IMR-90 (cell line): Measurements from ENCODE around the gene RRM1. TPM values are rescaled to one million over a fixed set of nuclear protein-coding genes. Genes with fewer than 3 reads are reported as not detected.

ENCODE experiments used
- ATAC-seq: fragments of 200-7000 bp; cut with Tn5 transposase; 2 replicates; pipeline ENCODE4 v1.9.1; 2020; ENCODE audit warnings: low read depth, mild to moderate bottlenecking, moderate library complexity
- BruUV-seq: library from RNA; stranded (reverse); fragments of 400-500 nt; replicated peaks from 2 replicates; lab custom pipeline; 2021; lab: Mats Ljungman, UMichigan
- CTCF ChIA-PET: fragments of 300-600 bp; formaldehyde crosslinking; extraction: SDS; loops from one replicate; lab custom pipeline; 2021; ENCODE audit warnings: antibody characterized with exemption; lab: Yijun Ruan, JAX
- POLR2A ChIA-PET: fragments of 300-600 bp; sonication (Branson Sonifier 250); formaldehyde crosslinking; loops from one replicate; lab custom pipeline; 2022; ENCODE audit warnings: antibody characterized with exemption; ENCODE audit not compliant: unreplicated experiment; lab: Charles Lee
- DNase-seq: peaks from one replicate; pipeline ENCODE4 v3.0.0; 2013
- H2AFZ ChIP-seq: replicated peaks from 2 replicates; pipeline ENCODE3; 2013; ENCODE audit warnings: low read length, mild to moderate bottlenecking; ENCODE audit not compliant: poor library complexity
- H2AK5ac ChIP-seq: 2 replicates; pipeline ENCODE4 v1.6.1; 2013; ENCODE audit warnings: low read depth, low read length, inconsistent platforms
- H2AK9ac ChIP-seq: replicated peaks from 2 replicates; pipeline ENCODE3; 2013; ENCODE audit warnings: mild to moderate bottlenecking, low read depth, low read length, moderate library complexity; ENCODE audit not compliant: poor library complexity
- H2BK120ac ChIP-seq: 2 replicates; pipeline ENCODE4 v1.6.1; 2013; ENCODE audit warnings: low read depth, low read length, inconsistent platforms
- H2BK15ac ChIP-seq: 3 replicates; pipeline ENCODE4 v1.6.1; 2013; ENCODE audit warnings: low read depth, low read length, inconsistent platforms
- H2BK20ac ChIP-seq: 2 replicates; pipeline ENCODE4 v1.6.1; 2013; ENCODE audit warnings: low read depth, mild to moderate bottlenecking, inconsistent platforms, low read length, moderate library complexity
- H2BK5ac ChIP-seq: 2 replicates; pipeline ENCODE4 v1.6.1; 2013; ENCODE audit warnings: mild to moderate bottlenecking, low read depth, low read length, inconsistent platforms; ENCODE audit not compliant: poor library complexity, severe bottlenecking
- H3K14ac ChIP-seq: replicated peaks from 2 replicates; pipeline ENCODE4 v1.6.1; 2013; ENCODE audit warnings: low read depth, low read length, inconsistent platforms
- H3K18ac ChIP-seq: 2 replicates; pipeline ENCODE4 v1.6.1; 2013; ENCODE audit warnings: low read depth, low read length, control low read depth
- H3K23ac ChIP-seq: 2 replicates; pipeline ENCODE4 v1.6.1; 2013; ENCODE audit warnings: low read depth, low read length, inconsistent platforms
- H3K27ac ChIP-seq: 2 replicates; pipeline ENCODE4 v1.5.1; 2013; ENCODE audit warnings: mild to moderate bottlenecking, control low read depth, low read length; ENCODE audit not compliant: insufficient read depth
- H3K27me3 ChIP-seq: 2 replicates; pipeline ENCODE4 v1.6.1; 2013; ENCODE audit warnings: low read length; ENCODE audit not compliant: control insufficient read depth, insufficient read depth
- H3K36me3 ChIP-seq: 2 replicates; pipeline ENCODE4 v1.6.1; 2013; ENCODE audit warnings: low read length, mixed read lengths; ENCODE audit not compliant: control insufficient read depth, insufficient read depth
- H3K4ac ChIP-seq: 2 replicates; pipeline ENCODE4 v1.6.1; 2013; ENCODE audit warnings: low read depth, low read length, inconsistent platforms
- H3K4me1 ChIP-seq: 2 replicates; pipeline ENCODE4 v1.6.1; 2013; ENCODE audit warnings: low read length, mixed read lengths; ENCODE audit not compliant: control insufficient read depth, insufficient read depth
- H3K4me2 ChIP-seq: 2 replicates; pipeline ENCODE4 v1.6.1; 2013; ENCODE audit warnings: low read depth, mild to moderate bottlenecking, control low read depth, low read length, moderate library complexity
- H3K4me3 ChIP-seq: 2 replicates; pipeline ENCODE4 v1.5.1; 2013; ENCODE audit warnings: low read depth, mild to moderate bottlenecking, control low read depth, low read length, moderate library complexity; ENCODE audit not compliant: insufficient read depth
- H3K56ac ChIP-seq: 2 replicates; pipeline ENCODE4 v1.6.1; 2013; ENCODE audit warnings: low read length, inconsistent platforms; ENCODE audit not compliant: insufficient read depth; ENCODE audit errors: extremely low read depth
- H3K79me1 ChIP-seq, 2 experiments: 2 replicates each; pipeline ENCODE4 v1.6.1; 2013; ENCODE audit warnings: low read length in 2 of 2, inconsistent platforms in 1 of 2, low read depth in 1 of 2
- H3K9ac ChIP-seq: 2 replicates; pipeline ENCODE4 v1.6.1; 2013; ENCODE audit warnings: low read depth, low read length, control low read depth
- H3K9me1 ChIP-seq: 2 replicates; pipeline ENCODE4 v1.6.1; 2013; ENCODE audit warnings: low read length, inconsistent platforms; ENCODE audit not compliant: insufficient read depth
- H3K9me3 ChIP-seq: 2 replicates; pipeline ENCODE4 v1.6.1; 2013; ENCODE audit warnings: low read length; ENCODE audit not compliant: control insufficient read depth, insufficient read depth
- H4K20me1 ChIP-seq: 2 replicates; pipeline ENCODE4 v1.6.1; 2013; ENCODE audit warnings: low read length, inconsistent platforms; ENCODE audit not compliant: insufficient read depth
- H4K5ac ChIP-seq: 2 replicates; pipeline ENCODE4 v1.6.1; 2013; ENCODE audit warnings: mild to moderate bottlenecking, low read depth, low read length, control low read depth
- H4K8ac ChIP-seq, 2 experiments: 2 replicates each; pipeline ENCODE4 v1.6.1; 2013; ENCODE audit warnings: low read depth in 2 of 2, low read length in 2 of 2, control low read depth in 1 of 2, inconsistent platforms in 1 of 2
- H4K91ac ChIP-seq: 2 replicates; pipeline ENCODE4 v1.6.1; 2013; ENCODE audit warnings: low read depth, low read length, inconsistent platforms; ENCODE audit not compliant: insufficient read depth
- BHLHE40 ChIP-seq: fragments of 150-350 bp; IDR thresholded peaks from 2 replicates; pipeline ENCODE4 v1.6.1; 2016; ENCODE audit warnings: mild to moderate bottlenecking, low read depth, low read length
- CEBPB ChIP-seq: IDR thresholded peaks from 2 replicates; pipeline ENCODE4 v1.6.1; 2012; ENCODE audit warnings: low read depth, low read length, improper control_type of control experiment
- CHD1 ChIP-seq: IDR thresholded peaks from 2 replicates; pipeline ENCODE4 v1.6.1; 2012; ENCODE audit warnings: low read depth, low read length, improper control_type of control experiment
- FOS ChIP-seq: fragments of 150-350 bp; IDR thresholded peaks from 2 replicates; pipeline ENCODE4 v1.6.1; 2016; ENCODE audit warnings: low read depth, low read length
- MAFK ChIP-seq: IDR thresholded peaks from 2 replicates; pipeline ENCODE4 v1.6.1; 2012; ENCODE audit warnings: low read depth, low read length, improper control_type of control experiment
- MAZ ChIP-seq: IDR thresholded peaks from 2 replicates; pipeline ENCODE4 v1.6.1; 2012; ENCODE audit warnings: low read depth, mild to moderate bottlenecking, low read length, improper control_type of control experiment, moderate library complexity, borderline replicate concordance
- MXI1 ChIP-seq: IDR thresholded peaks from 2 replicates; pipeline ENCODE4 v1.6.1; 2012; ENCODE audit warnings: low read depth, mild to moderate bottlenecking, low read length, moderate library complexity, borderline replicate concordance
- NFE2L2 ChIP-seq: fragments of 150-350 bp; IDR thresholded peaks from 2 replicates; pipeline ENCODE4 v1.6.1; 2016; ENCODE audit warnings: low read depth, mild to moderate bottlenecking, low read length
- POLR2A ChIP-seq: IDR thresholded peaks from 2 replicates; pipeline ENCODE4 v1.6.1; 2012; ENCODE audit warnings: mild to moderate bottlenecking, low read depth, low read length
- RAD21 ChIP-seq: IDR thresholded peaks from 2 replicates; pipeline ENCODE4 v1.6.1; 2012; ENCODE audit warnings: low read length, improper control_type of control experiment
- RCOR1 ChIP-seq: IDR thresholded peaks from 2 replicates; pipeline ENCODE4 v1.6.1; 2012; ENCODE audit warnings: mild to moderate bottlenecking, low read length, improper control_type of control experiment; ENCODE audit not compliant: insufficient replicate concordance
- RFX5 ChIP-seq: IDR thresholded peaks from 2 replicates; pipeline ENCODE4 v1.8.0; 2012; ENCODE audit warnings: low read depth, mild to moderate bottlenecking, low read length, moderate library complexity
- WGBS, 2 experiments: methylation state at CpG; one replicate each; pipeline versions ENCODE4 v1.1.5 to v1.1.7; 2013; ENCODE audit warnings: missing lambda C conversion rate in 2 of 2; ENCODE audit not compliant: insufficient read length in 1 of 2; ENCODE audit errors: extremely low coverage in 2 of 2; 5-methylcytosine and 5-hydroxymethylcytosine counted together
- dilution Hi-C: fragments of 300-500 bp; cut with HindIII; formaldehyde crosslinking; loops from one replicate; pipeline ENCODE4 v1.14.3; 2018; ENCODE audit warnings: low sequenced_read_pairs; ENCODE audit not compliant: unreplicated experiment
- in situ Hi-C: fragments of 300-500 bp; cut with MboI; formaldehyde crosslinking; loops from 3 replicates; pipeline ENCODE4 v1.14.3; 2019; ENCODE audit warnings: low sequenced_read_pairs, inconsistent platforms, mixed read lengths
- intact Hi-C: fragments of 100-400 bp; cut with micrococcal nuclease; formaldehyde crosslinking; loops from 2 replicates; pipeline ENCODE4 v1.10.0; 2022
- polyA plus RNA-seq, 3 experiments: library from polyadenylated mRNA; depleted of rRNA; stranded (reverse); fragments of >200 nt; gene quantifications; 2 replicates each; pipeline ENCODE4 v1.2.3, GENCODE V29; 2012; ENCODE audit warnings: low replicate concordance in 1 of 3
- total RNA-seq: library from RNA; depleted of rRNA; stranded (reverse); fragments of >200 nt; gene quantifications from 2 replicates; pipeline ENCODE4 v1.2.3, GENCODE V29; 2012
- TF ChIP-seq, protein P1 (sequence below): fragments of 150-350 bp; IDR thresholded peaks from 2 replicates; pipeline ENCODE4 v1.6.1; 2017; ENCODE audit warnings: mild to moderate bottlenecking, antibody characterized with exemption, low read length, low read depth
- TF ChIP-seq, protein P2 (sequence below): conservative IDR thresholded peaks from 2 replicates; pipeline ENCODE4 v1.5.1; 2012; ENCODE audit warnings: mild to moderate bottlenecking, low read depth, low read length, improper control_type of control experiment
- TF ChIP-seq, protein P3 (sequence below): fragments of 150-350 bp; IDR thresholded peaks from 2 replicates; pipeline ENCODE4 v1.6.1; 2016; ENCODE audit warnings: low read depth, mild to moderate bottlenecking, low read length, moderate library complexity, borderline replicate concordance

RRM1 gene
- total and polyA plus RNA-seq, 2 of the 4 experiments (the other 2 are of a cell fraction): 55.1 to 183 TPM

DNA sequence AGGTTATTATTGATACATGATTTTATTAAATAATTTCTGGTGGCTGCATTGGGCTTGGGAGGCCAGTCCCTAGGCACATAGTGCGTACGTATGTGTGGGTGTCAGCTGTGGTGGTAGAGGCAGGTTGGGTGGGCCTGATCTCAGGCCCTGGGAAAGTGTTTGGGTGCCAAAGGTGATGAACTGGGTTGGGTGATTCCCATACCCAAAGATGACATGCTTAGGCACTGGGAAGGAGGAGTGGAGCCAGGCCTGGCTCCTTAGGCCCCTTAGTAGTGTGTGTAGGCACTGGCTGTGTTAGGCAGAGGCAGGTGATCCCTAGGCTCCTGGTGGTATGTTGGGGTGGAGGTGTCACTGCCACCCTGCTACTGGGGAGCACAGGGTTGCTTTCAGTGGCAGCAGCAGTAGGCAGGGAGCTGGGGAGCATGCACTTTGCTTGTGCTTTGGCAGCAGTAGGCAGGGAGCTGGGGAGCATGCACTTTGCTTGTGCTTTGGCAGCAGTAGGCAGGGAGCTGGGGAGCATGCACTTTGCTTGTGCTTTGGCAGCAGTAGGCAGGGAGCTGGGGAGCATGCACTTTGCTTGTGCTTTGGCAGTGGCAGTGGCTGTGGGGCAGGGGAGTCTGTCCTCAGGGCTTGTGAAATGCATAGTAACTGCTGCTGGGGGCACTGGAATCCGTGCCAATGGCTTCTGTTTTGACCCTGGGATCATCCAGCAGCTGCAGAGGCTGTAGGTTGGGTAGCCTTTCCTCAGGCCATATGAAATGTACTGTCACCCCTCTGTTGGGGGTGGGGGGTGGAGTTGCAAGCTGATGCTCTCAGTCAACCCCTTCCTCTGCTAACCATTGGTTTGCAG, 84.4 kb downstream of the RRM1 start:
- no peak overlapping the region for H3K14ac ChIP-seq
- no peaks in the 10 kb centered on the region for H3K27me3 ChIP-seq
- H3K9ac ChIP-seq: no peak overlapping the region
- no TSS peak for BruUV-seq
- no peak overlapping the region for H3K56ac ChIP-seq
- H2BK120ac ChIP-seq: no peak overlapping the region
- no peak overlapping the region for H4K91ac ChIP-seq
- H3K79me1 ChIP-seq: no peaks in the 10 kb centered on the region
- WGBS, 2 experiments: 0% methylated on average over 1 of the region's 3 CpGs; no CpG with 5 or more reads in 1 of the 2 experiments
- no peak overlapping the region for H3K18ac ChIP-seq
- no peak overlapping the region for H2BK15ac ChIP-seq
- H3K23ac ChIP-seq: no peak overlapping the region
- no peaks in the 10 kb centered on the region for H3K36me3 ChIP-seq
- H3K4me2 ChIP-seq: no peak overlapping the region
- H3K4ac ChIP-seq: no peak overlapping the region
- H4K8ac ChIP-seq: no peak overlapping the region
- H2BK20ac ChIP-seq: no peak overlapping the region
- H4K20me1 ChIP-seq: no peaks in the 10 kb centered on the region
- no peaks in the 10 kb centered on the region for H3K4me1 ChIP-seq
- ChIA-PET CTCF (interaction anchor here (2.0 kb wide), 1 partner anchor 8 kb away, joined by 8 read pairs; no protein-coding TSS in a partner anchor), POLR2A (no interaction called here)
- H3K9me1 ChIP-seq: no peaks in the 10 kb centered on the region
- H2AFZ ChIP-seq: no peak overlapping the region
- H4K5ac ChIP-seq: no peak overlapping the region
- DNase-seq (no peak), ATAC-seq (no peak)
- no peak overlapping the region for H2BK5ac ChIP-seq
- no peaks in the 10 kb centered on the region for H3K9me3 ChIP-seq
- H3K4me3 ChIP-seq: no peak overlapping the region
- no peak overlapping the region for H2AK5ac ChIP-seq
- intact Hi-C loops: no loop called here
- in situ Hi-C loops: no loop called here
- H2AK9ac ChIP-seq: no peak overlapping the region
- dilution Hi-C loops: no loop called here
- H3K27ac ChIP-seq: no peak overlapping the region
- TF ChIP-seq BHLHE40 (no peak), POLR2A (no peak), MAZ (no peak), NFE2L2 (no peak), CHD1 (no peak), MAFK (no peak), RAD21 (no peak), CEBPB (no peak), FOS (no peak), RCOR1 (no peak), MXI1 (no peak), RFX5 (no peak)
- TF ChIP-seq, protein P1, sequence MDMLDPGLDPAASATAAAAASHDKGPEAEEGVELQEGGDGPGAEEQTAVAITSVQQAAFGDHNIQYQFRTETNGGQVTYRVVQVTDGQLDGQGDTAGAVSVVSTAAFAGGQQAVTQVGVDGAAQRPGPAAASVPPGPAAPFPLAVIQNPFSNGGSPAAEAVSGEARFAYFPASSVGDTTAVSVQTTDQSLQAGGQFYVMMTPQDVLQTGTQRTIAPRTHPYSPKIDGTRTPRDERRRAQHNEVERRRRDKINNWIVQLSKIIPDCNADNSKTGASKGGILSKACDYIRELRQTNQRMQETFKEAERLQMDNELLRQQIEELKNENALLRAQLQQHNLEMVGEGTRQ: no peak
- TF ChIP-seq, protein P2, sequence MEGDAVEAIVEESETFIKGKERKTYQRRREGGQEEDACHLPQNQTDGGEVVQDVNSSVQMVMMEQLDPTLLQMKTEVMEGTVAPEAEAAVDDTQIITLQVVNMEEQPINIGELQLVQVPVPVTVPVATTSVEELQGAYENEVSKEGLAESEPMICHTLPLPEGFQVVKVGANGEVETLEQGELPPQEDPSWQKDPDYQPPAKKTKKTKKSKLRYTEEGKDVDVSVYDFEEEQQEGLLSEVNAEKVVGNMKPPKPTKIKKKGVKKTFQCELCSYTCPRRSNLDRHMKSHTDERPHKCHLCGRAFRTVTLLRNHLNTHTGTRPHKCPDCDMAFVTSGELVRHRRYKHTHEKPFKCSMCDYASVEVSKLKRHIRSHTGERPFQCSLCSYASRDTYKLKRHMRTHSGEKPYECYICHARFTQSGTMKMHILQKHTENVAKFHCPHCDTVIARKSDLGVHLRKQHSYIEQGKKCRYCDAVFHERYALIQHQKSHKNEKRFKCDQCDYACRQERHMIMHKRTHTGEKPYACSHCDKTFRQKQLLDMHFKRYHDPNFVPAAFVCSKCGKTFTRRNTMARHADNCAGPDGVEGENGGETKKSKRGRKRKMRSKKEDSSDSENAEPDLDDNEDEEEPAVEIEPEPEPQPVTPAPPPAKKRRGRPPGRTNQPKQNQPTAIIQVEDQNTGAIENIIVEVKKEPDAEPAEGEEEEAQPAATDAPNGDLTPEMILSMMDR: no peak
- TF ChIP-seq, protein P3, sequence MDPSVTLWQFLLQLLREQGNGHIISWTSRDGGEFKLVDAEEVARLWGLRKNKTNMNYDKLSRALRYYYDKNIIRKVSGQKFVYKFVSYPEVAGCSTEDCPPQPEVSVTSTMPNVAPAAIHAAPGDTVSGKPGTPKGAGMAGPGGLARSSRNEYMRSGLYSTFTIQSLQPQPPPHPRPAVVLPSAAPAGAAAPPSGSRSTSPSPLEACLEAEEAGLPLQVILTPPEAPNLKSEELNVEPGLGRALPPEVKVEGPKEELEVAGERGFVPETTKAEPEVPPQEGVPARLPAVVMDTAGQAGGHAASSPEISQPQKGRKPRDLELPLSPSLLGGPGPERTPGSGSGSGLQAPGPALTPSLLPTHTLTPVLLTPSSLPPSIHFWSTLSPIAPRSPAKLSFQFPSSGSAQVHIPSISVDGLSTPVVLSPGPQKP: no peak
